Muscle layer of duodenum (tissue), 2 donors: Measurements from ENCODE around the gene PRR30.
A peak's percentile ranks its signal among the peaks of the same experiment; 100 is the strongest.

ENCODE experiments used
- H3K27ac ChIP-seq: one replicate; pipeline ENCODE4 v1.7.0; 2013; ENCODE audit warnings: mild to moderate bottlenecking, low read length
- H3K27me3 ChIP-seq: one replicate; pipeline ENCODE4 v1.7.0; 2013; ENCODE audit warnings: low read depth, mild to moderate bottlenecking, control low read depth, low read length
- H3K36me3 ChIP-seq, 2 donors: one replicate each; pipeline ENCODE4 v1.7.0; 2013; ENCODE audit warnings: low read length in 2 of 2, control low read depth in 1 of 2, mild to moderate bottlenecking in 1 of 2; ENCODE audit not compliant: insufficient read depth in 2 of 2, control insufficient read depth in 1 of 2
- H3K4me1 ChIP-seq, 2 donors: one replicate each; pipeline ENCODE4 v1.7.0; 2013; ENCODE audit warnings: low read length in 2 of 2, mild to moderate bottlenecking in 2 of 2, control low read depth in 1 of 2, moderate library complexity in 1 of 2; ENCODE audit not compliant: insufficient read depth in 2 of 2, control insufficient read depth in 1 of 2
- H3K4me3 ChIP-seq, 2 donors: one replicate each; pipeline ENCODE4 v1.7.0; 2013; ENCODE audit warnings: low read length in 2 of 2, low read depth in 1 of 2, mild to moderate bottlenecking in 1 of 2
- H3K9me3 ChIP-seq, 2 donors: one replicate each; pipeline ENCODE4 v1.7.0; 2013; ENCODE audit warnings: low read length in 2 of 2, control low read depth in 1 of 2, mild to moderate bottlenecking in 1 of 2; ENCODE audit not compliant: control insufficient read depth in 1 of 2
- donor health status: healthy.

The PRR30 gene

GRCh38 chr2:27174638-27175037, 35.4 kb upstream of the PRR30 start:
- Histone ChIP-seq H3K4me1 (peaks cover 0 to 3% of the 10 kb centered on the region in 2 donors), H3K36me3 (no peaks in the 10 kb centered on the region), H3K4me3 (no peak overlapping the region), H3K9me3 (no peaks in the 10 kb centered on the region), H3K27ac (no peak overlapping the region), H3K27me3 (no peaks in the 10 kb centered on the region)

- Histone ChIP-seq H3K4me1 (peaks cover 0 to 3% of the 10 kb centered on the region in 2 donors), H3K27me3 (no peaks in the 10 kb centered on the region)
Measured at GRCh38 chr2:27171351-27171848, 32.2 kb upstream of the PRR30 start.

GRCh38 chr2:27170581-27171337, 31.5 kb upstream of the PRR30 start:
- H3K27me3 ChIP-seq = no peaks in the 10 kb centered on the region
- H3K9me3 ChIP-seq = no peaks in the 10 kb centered on the region
- H3K4me3 ChIP-seq = no peak overlapping the region
- peaks cover 0 to 3% of the 10 kb centered on the region in 2 donors for H3K4me1 ChIP-seq
- no peaks in the 10 kb centered on the region for H3K36me3 ChIP-seq
- no peak overlapping the region for H3K27ac ChIP-seq

More at GRCh38 chr2:27171351-27171848, 32.2 kb upstream of the PRR30 start:
- Histone ChIP-seq H3K27ac (no peak overlapping the region), H3K9me3 (no peaks in the 10 kb centered on the region), H3K4me3 (no peak overlapping the region), H3K36me3 (no peaks in the 10 kb centered on the region)

GRCh38 chr2:27164960-27165763, 26.0 kb upstream of the PRR30 start:
- Histone ChIP-seq H3K27ac (no peak overlapping the region), H3K4me3 (no peak overlapping the region), H3K36me3 (no peaks in the 10 kb centered on the region), H3K4me1 (peaks cover 0 to 3% of the 10 kb centered on the region in 2 donors), H3K27me3 (no peaks in the 10 kb centered on the region), H3K9me3 (no peaks in the 10 kb centered on the region)

GRCh38 chr2:27162151-27163121, 23.2 kb upstream of the PRR30 start:
- Histone ChIP-seq H3K4me1 (no peaks in the 10 kb centered on the region), H3K4me3 (peak overlapping the region in 1 of 2 donors; percentile 23), H3K27me3 (no peaks in the 10 kb centered on the region), H3K36me3 (no peaks in the 10 kb centered on the region), H3K9me3 (no peaks in the 10 kb centered on the region), H3K27ac (peak overlapping the region; percentile 5)

- H3K27ac ChIP-seq = no peak overlapping the region
- H3K4me1 ChIP-seq = no peaks in the 10 kb centered on the region
- H3K27me3 ChIP-seq = no peaks in the 10 kb centered on the region
- H3K36me3 ChIP-seq = no peaks in the 10 kb centered on the region
- no peak overlapping the region for H3K4me3 ChIP-seq
- H3K9me3 ChIP-seq = no peaks in the 10 kb centered on the region
Measured at GRCh38 chr2:27160191-27160590, 21.0 kb upstream of the PRR30 start.

GRCh38 chr2:27159271-27159670, 20.1 kb upstream of the PRR30 start:
- H3K9me3 ChIP-seq = no peaks in the 10 kb centered on the region
- no peak overlapping the region for H3K4me3 ChIP-seq
- no peak overlapping the region for H3K27ac ChIP-seq
- H3K36me3 ChIP-seq = no peaks in the 10 kb centered on the region
- H3K27me3 ChIP-seq = no peaks in the 10 kb centered on the region
- H3K4me1 ChIP-seq = no peaks in the 10 kb centered on the region

- no peak overlapping the region for H3K27ac ChIP-seq
- H3K4me1 ChIP-seq = no peaks in the 10 kb centered on the region
- no peaks in the 10 kb centered on the region for H3K9me3 ChIP-seq
- H3K36me3 ChIP-seq = no peaks in the 10 kb centered on the region
- no peak overlapping the region for H3K4me3 ChIP-seq
- H3K27me3 ChIP-seq = no peaks in the 10 kb centered on the region
Measured at GRCh38 chr2:27158468-27158867, 19.3 kb upstream of the PRR30 start.

- Histone ChIP-seq H3K9me3 (no peaks in the 10 kb centered on the region), H3K36me3 (no peaks in the 10 kb centered on the region), H3K4me3 (no peak overlapping the region), H3K27me3 (no peaks in the 10 kb centered on the region), H3K27ac (no peak overlapping the region), H3K4me1 (no peaks in the 10 kb centered on the region)
Measured at GRCh38 chr2:27155069-27155520, 15.9 kb upstream of the PRR30 start.

- no peaks in the 10 kb centered on the region for H3K4me1 ChIP-seq
- H3K4me3 ChIP-seq = no peak overlapping the region
- no peaks in the 10 kb centered on the region for H3K27me3 ChIP-seq
- H3K36me3 ChIP-seq = no peaks in the 10 kb centered on the region
- H3K27ac ChIP-seq = no peak overlapping the region
- no peaks in the 10 kb centered on the region for H3K9me3 ChIP-seq
Measured at GRCh38 chr2:27154488-27154887, 15.3 kb upstream of the PRR30 start.
